ENCODE data around the gene KNSTRN.

KNSTRN gene

DNA sequence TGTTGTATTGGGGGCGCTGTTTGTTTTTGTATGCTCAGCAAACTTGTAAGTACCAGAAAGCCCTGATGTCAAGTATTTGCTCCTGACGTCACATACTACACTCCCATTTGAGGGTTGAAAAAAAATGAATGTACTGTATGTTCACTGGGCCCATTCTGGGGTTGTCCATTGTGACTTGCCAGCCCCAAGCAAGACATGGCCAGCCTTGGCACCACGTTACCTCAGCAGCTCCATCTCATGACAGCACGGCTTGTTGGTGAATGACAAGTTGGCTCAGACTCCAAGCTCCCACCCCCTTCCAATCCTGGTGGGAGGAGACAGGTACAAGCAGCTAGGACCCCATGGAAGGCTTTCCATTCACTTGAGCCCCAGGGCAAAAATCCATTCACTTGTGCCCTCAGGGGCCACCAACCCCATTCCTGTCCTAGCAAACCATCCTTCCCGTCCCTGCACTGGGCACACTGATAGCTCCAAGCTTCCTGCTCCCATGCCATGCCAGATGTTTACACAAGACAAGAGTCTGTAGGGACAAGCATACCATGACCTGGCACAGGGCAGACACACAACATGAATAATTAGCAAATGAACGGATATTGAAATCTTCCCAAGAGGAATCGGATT is 30.1 kb upstream of the KNSTRN start:
- TF ChIP-seq POLR2A (IDR thresholded peaks at IDR 0.05; ENCODE audit: low read length) (no peak), GATA1 (IDR thresholded peaks at IDR 0.05; ENCODE audit: low read depth, low read length) (no peak)
- DNase-seq = no peak

DNA sequence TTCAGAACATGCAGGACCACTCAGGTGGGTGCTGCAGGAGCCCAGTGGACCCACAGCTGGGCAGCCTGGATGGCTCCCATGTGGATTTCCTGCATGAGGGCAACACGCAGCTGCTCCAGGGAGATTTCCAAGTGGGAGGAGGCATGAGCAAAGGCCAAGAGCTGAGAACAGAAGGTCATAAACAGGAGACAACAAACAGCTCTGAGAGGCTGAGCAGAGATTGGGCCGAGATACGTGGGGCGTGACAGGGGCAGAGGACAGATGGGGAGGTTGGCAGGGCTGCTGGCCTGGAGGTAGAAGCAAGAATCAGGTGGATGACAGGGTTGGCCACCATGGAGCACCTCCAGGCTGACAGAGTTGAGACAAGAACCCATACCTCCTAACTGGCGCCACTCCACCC is 28.8 kb upstream of the KNSTRN start:
- no peak for TF ChIP-seq GATA1 (IDR thresholded peaks at IDR 0.05; ENCODE audit: low read depth, low read length)
- TF ChIP-seq POLR2A (IDR thresholded peaks at IDR 0.05; ENCODE audit: low read length) = no peak
- no peak for DNase-seq

GRCh38 chr15:40354408-40355171 is 27.9 kb upstream of the KNSTRN start:
- TF ChIP-seq POLR2A (IDR thresholded peaks at IDR 0.05; ENCODE audit: low read length) = no peak
- TF ChIP-seq GATA1 (IDR thresholded peaks at IDR 0.05; ENCODE audit: low read depth, low read length) = no peak
- DNase-seq = peak; percentile 16 to 18

GRCh38 chr15:40355976-40356585 is 26.4 kb upstream of the KNSTRN start:
- no peak for TF ChIP-seq POLR2A (IDR thresholded peaks at IDR 0.05; ENCODE audit: low read length)
- TF ChIP-seq GATA1 (IDR thresholded peaks at IDR 0.05; ENCODE audit: low read depth, low read length) = no peak
- no peak for DNase-seq

DNA sequence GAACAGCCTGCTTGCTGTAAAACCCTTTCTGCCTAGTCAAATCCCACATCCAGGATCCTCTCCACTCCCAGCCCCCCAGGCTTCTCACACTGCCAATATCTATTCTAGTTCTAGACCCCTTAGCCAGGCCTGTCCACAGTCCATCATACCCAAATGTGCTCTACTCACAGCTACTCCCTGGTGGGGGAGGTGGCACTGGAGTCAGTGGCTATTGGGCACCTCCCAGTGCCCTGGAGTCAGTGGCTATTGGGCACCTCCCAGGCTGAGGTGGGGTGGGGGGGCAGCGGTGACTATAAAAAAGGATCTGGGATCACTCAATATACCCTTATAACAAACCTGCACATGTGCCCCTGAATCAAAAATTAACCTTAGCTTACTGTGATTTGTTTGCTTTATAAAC is 25.3 kb upstream of the KNSTRN start:
- DNase-seq = no peak
- no peak for TF ChIP-seq POLR2A (IDR thresholded peaks at IDR 0.05; ENCODE audit: low read length)
- TF ChIP-seq GATA1 (IDR thresholded peaks at IDR 0.05; ENCODE audit: low read depth, low read length) = no peak

DNA sequence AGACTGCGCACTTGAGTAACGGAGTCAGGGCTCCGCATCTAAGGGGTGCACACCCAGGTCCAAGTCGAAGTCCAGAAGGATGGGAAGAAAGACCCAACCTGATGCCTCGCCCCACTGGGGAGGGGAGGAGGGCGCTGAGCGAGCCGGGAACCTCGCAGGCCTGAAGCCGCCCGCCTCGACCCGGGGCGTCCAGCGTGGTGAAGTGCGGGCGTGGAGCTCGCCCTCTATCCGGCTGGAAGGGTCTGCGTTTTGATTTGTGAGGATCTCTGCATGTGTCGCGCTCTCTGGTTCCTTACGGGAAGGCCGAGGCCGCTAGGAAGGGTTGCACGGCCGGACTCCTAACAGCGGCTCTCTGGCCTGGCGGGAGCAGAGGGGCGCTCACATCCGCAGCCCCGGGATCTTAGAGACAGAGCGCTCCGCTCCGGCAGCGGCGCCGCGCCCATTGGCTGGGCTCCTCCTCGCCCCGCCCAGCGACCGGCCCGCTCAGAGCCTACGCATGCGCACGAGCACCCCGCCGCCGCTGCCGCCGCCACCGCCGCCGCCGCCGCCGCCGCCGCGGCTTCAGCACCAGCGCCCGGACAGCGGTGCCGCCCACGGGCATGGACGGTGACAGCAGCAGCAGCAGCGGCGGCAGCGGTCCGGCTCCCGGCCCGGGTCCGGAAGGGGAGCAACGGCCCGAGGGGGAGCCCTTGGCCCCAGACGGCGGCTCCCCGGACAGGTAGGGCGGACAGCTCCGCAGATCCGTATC is 24.6 kb upstream of the KNSTRN start, which contains the start of gene DISP2:
DISP2 (plus strand) TSS at position 497 of the 748 bp plus-strand sequence; CDS start at position 600, 103 bp downstream.
- TF ChIP-seq POLR2A (IDR thresholded peaks at IDR 0.05; ENCODE audit: low read length) (no peak), GATA1 (IDR thresholded peaks at IDR 0.05; ENCODE audit: low read depth, low read length) (no peak)
- DNase-seq = peak; percentile 87 to 95

- DNase-seq = no peak
- TF ChIP-seq POLR2A (IDR thresholded peaks at IDR 0.05; ENCODE audit: low read length) = no peak
- TF ChIP-seq GATA1 (IDR thresholded peaks at IDR 0.05; ENCODE audit: low read depth, low read length) = no peak
These were observed 23.8 kb upstream of the KNSTRN start for GRCh38 chr15:40358471-40359353.

GRCh38 chr15:40360015-40360414 is 22.5 kb upstream of the KNSTRN start:
- no peak for TF ChIP-seq POLR2A (IDR thresholded peaks at IDR 0.05; ENCODE audit: low read length)
- no peak for TF ChIP-seq GATA1 (IDR thresholded peaks at IDR 0.05; ENCODE audit: low read depth, low read length)
- no peak for DNase-seq

DNA sequence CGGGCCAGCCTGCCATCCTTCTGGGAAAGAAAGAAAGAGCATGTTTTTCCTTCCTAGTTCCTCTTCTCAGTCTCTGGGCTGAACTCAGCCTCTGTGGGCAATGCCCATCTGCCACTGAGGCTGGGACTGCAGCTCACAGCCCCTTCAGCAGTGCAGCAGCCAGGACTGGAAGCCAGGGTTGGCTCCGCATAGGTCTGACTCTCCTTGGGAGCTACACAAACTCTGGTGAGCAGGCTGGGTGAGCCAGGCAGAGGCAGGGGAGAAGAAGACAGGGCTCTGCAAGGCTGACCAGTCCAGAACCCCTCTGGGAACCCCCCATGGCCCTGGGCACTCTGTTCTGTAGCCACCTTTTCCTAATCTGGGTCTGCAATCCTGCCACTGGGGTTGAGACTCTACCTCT is 20.9 kb upstream of the KNSTRN start:
- no peak for TF ChIP-seq POLR2A (IDR thresholded peaks at IDR 0.05; ENCODE audit: low read length)
- TF ChIP-seq GATA1 (IDR thresholded peaks at IDR 0.05; ENCODE audit: low read depth, low read length) = no peak
- DNase-seq = no peak

GRCh38 chr15:40363611-40364010 is 18.9 kb upstream of the KNSTRN start:
- DNase-seq = no peak
- TF ChIP-seq POLR2A (IDR thresholded peaks at IDR 0.05; ENCODE audit: low read length) (no peak), GATA1 (IDR thresholded peaks at IDR 0.05; ENCODE audit: low read depth, low read length) (no peak)

DNA sequence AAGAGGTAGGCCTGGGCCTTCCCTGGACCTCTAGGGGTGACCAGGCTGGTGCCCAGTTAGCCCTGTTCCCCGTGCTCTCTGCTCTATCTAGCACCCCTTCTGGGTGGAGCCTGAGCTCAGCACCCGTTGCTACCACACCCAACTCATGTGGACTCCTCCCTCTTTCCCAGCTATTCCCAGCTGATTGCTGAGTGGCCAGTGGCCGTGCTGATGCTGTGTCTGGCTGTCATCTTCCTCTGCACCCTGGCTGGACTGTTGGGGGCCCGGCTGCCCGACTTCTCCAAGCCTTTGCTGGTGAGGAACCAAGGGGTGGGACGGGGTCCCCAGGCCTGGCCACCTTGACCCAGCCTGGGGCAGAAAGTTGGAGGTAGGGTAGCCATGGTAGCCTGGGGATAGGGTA is 18.3 kb upstream of the KNSTRN start:
- DNase-seq = peak; percentile 33 to 36
- TF ChIP-seq GATA1 (IDR thresholded peaks at IDR 0.05; ENCODE audit: low read depth, low read length) = no peak
- no peak for TF ChIP-seq POLR2A (IDR thresholded peaks at IDR 0.05; ENCODE audit: low read length)

- DNase-seq = no peak
- TF ChIP-seq POLR2A (IDR thresholded peaks at IDR 0.05; ENCODE audit: low read length) (no peak), GATA1 (IDR thresholded peaks at IDR 0.05; ENCODE audit: low read depth, low read length) (no peak)
These were observed 17.5 kb upstream of the KNSTRN start for GRCh38 chr15:40365016-40365415.
